Effector CD4-positive, alpha-beta T cell (primary cell): ENCODE results near the gene B3GAT1.

ENCODE experiments used
- DNase-seq: peaks from one replicate; pipeline ENCODE4 v3.0.0-alpha.2; 2020

The B3GAT1 gene

DNA sequence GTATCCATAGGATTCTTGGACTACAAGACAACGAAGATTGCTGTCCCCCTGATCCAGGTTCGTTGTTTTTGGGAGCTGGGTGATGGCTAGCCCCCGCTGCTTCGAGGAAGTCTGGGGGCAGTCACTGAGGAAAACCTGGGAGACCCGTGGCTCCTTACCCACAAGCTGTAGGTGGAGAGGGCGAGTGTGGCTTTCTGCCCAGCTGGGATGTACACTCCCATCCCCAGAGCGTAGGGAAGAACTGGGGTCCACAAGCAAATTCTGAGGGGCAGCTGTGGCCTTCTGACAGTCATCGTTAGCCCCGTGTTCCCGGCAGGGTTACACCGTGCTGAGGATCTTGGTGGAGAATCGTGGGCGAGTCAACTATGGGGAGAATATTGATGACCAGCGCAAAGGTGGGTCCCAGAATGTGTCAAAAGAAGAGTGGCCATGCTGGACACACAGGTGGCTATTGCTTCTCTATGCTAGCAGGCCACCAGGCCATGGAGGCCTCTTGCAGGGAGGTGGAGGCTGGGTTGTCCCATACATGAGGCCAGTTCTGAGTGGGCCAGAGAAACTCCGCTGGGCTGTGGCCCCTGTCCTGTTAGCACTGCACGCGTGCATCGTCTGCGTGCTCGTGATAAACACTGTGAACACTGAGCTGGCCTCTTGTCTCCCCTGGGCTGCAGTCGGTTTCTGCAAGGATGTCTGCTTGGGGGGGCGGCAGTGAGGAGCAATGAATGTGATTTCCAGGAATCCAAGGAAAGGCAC lies 40.4 kb downstream of the B3GAT1 start:
- no peak for DNase-seq

DNA sequence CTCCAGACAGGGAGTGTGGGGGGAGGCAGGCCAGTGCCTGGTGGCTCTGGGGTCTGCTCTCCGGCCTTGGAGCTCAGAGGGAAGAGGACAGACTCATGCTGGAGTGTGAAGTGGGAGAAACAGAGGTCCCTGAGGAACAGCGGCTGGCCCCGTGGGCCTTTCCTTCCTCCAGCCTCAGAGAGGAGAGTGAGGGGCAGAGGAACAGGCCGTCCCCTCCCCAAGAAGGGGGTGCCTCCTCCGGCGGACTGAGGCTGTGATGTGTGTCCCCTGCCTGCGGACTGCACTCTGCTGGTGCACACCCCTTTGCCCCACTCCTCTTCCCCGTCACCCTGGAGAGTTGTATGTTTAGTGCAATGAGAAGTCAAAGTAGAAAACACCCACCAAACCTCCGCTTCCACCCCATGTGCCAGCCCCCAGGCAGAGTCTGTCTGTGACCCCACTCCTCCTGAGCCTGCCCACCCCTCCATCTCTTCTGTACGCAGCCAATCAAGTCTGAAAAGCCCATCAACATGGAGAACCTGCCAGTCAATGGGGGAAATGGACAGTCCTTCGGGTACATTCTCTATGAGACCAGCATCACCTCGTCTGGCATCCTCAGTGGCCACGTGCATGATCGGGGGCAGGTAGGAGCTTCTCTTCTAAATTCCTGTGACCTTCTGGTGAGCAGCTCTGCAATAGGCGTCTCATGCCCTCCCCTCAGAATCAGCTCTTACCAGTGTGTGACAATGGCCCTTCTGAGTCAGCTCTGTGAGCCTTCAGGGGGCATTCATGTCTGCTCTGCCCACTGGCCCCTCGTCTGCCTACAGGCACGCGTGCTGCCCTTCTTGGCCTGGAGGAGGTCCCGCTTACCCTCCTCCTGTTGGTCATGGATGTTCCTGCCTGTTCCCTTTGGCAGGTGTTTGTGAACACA lies 41.3 kb downstream of the B3GAT1 start:
- DNase-seq = no peak

DNA sequence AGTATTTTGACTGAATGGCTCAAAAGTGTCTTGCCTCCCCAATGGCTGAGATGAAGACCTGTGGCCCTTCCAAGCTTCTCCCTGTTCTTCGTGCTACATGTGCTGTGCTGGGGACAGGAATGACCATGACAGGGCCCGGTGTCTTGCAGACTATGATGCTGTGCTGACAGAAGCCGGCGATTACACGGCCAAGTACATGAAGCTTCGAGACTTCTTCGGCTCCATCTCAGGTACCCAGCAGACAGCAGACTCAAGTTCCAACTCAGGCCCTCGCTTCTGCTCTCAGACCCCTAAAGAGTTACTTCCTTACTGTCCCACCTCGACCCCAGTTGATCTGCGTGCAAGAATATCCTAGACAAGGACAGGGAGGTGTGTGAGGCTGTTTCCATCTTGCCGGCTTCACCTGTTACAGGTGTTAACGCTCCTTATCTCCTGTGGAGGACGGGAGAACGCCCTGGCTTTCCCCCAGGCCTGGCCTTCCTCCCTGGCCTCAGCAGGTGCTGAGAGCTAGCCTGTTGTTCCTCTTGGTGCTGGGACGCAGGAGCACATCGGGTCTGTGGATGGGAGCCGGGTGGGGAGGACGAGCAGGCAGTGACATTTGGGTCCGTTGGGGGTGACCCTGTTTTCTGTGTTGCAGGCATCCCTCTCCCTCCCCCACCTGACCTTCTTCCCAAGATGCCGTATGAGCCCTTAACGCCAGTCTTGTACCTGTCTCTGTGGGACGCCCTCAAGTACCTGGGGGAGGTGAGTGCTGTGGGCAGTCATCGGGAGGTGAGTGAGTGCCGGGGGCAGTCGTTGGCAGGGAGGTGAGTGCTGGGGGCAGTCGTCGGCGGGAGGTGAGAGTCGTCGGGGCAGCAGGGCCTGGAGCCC lies 42.2 kb downstream of the B3GAT1 start:
- no peak for DNase-seq

DNA sequence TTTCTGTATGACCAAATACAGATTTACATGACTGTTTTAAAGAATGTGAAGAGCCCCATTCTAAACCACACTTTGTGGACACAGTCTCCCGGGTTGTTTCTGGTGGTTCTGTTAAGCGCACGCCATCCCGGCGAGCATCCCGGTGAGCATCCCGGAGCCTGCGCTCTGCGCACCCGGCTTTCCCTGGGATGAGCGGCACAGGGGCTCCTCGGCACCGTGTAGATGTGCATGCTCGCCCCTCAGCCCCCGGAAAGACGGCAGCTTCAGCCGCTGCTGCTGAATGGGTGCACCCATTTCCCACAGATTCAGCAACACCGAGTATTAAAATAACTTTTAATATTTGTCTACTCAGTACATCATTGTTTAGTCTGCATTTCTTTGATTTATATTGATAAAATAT lies 44.3 kb downstream of the B3GAT1 start:
- DNase-seq = no peak

DNA sequence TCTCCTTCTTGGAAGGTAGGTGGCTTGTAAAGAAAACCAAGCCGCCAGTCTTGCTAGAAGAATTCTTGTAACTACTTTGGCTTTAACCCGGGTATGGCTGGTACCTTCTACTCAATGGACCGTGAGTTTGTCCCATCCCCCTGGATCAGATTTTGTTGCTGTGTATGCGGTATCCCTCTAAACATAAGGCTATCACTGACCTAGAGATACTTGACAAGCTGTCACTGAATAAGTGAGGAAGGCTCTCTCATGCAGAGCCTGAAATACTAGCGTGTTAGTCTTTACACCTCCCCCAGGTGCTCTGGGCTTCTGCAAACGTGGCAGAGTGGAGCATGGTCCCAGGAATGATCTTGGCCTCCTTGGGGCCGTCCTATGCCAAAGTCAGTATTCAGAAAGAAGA lies 45.8 kb downstream of the B3GAT1 start:
- no peak for DNase-seq

DNA sequence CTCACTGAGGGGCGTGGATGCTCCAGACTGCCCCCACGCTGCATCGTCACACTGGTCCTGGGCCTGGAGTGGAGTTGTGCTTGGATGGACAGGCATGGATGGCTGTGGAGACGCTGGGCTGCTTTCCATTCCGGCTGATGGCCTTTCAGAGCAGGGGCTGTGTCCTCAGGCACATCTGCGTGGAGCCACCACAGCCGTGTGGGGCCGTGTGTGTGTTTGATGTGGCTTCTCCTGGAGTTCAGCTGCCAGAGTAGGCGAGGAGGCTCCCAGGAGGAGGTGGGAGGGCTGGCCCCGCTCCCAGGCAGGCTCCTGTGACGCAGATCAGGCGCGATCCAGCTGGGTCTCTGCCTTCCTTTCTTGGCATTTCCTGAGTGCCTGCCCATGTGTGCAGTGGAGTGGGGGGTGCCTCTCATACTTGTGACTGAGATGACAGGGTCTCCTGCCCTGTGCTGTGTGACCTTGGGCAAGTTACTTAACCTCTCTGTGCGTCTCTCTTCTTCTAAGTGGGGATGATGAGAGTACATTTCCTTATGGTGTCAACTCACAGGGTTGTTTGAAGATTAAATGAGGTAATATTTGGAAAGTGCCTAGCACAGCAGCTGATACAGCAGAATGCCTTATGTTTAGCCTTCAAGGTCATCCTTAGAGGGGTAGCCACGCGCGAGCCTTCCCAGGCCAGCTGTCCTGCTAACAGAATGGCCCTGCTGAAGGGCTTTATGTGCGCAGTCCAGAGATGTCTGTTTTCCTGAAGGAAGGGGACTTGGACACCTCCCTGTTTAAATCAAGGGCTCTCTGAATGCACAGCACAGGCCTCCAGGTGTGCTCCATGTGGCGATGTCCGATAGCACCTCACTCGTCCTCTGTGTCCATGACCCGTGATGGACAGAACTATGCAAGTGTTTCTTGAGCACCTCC lies 46.8 kb downstream of the B3GAT1 start:
- DNase-seq = no peak

DNA sequence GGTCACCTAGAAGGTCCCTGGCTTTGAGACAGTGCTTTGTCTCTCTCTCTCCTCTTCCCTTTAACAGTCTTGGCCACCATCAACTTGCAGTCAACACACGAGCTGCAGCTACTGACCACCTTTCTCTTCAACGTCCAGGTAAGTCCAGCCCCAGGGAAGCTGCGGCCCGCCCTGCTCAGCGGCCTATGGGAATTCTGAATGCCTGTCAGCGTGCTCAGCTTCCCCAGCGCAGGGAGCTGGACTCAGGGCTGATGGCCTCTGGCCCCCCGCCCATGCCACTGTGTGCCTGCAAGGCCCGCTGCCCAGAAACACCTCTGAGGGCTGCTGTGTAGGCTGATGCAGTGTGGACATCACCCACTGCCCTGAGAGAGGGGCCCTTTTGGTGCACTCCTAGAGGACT lies 47.8 kb downstream of the B3GAT1 start:
- DNase-seq = no peak

DNA sequence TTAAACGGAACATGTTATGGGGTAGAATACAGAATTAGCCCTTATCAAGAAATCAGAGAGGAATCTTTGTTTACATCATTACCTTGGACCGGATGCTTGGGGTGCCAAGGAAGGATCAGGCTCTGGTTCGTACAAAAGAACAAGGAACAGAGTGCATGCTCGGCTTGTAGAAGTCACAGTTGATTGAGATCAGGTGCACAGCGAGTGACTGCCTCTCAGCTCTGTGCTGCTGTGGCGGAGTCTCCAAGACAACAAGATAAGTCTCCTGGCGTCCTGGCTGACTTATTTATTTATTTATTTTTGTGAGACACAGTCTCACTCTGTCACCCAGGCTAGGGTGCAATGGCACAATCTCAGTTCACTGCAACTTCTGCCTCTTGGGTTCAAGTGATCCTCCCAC lies 48.5 kb downstream of the B3GAT1 start:
- DNase-seq = no peak

DNA sequence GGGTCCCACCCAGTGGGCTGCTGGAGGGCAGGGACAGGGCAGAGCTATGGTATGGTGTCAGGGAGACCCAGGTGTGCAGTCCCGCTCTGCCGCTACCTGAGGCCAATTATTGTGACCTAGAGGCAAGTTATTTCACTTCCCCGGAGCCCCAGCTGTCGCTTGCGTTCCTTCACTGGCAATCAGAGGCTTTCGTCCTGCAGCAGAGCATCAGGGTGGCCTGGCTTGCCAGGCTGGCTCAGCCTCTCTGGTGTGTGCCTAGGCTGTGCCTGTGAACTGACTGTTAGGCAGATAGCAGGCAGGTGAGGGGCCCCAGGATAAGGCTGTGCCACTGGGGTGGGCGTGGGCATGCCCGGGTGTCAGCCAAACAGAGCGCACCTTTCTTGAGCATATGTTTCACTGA lies 48.9 kb downstream of the B3GAT1 start:
- no peak for DNase-seq

DNA sequence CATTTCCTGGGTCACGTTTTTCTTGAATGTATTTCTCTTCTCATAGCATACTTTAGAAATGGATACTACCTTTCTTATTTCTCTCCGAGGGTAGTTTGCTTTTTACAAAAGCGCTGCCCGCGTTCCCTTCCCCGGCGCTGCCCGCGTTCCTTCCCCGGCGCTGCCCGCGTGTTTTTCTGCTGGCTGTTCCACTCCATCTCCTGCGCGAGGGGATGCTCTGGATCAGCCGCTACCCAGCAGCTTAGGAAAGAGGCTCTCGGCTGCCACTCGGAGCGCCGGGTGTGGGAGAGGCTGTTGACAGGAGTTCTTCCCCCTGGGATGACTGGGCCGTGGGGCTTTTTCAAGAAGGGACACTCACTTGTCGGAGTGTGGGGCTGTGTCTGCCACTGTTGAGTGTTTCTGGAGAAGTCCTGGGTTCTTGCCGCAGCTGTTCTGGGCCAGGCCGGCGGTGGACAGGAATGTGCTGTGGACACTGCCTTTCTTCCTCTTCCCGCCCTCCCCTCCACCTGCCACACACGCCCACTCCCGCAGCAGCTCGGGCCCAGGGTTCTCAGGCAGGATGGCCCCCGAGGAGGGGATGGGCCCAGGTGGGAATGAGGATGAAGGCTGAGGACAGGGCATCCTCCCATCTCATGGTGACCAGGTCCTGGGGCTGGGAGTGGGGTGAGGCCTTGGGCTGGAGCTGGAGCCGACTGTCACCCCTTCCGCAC lies 49.7 kb downstream of the B3GAT1 start:
- DNase-seq = no peak

DNA sequence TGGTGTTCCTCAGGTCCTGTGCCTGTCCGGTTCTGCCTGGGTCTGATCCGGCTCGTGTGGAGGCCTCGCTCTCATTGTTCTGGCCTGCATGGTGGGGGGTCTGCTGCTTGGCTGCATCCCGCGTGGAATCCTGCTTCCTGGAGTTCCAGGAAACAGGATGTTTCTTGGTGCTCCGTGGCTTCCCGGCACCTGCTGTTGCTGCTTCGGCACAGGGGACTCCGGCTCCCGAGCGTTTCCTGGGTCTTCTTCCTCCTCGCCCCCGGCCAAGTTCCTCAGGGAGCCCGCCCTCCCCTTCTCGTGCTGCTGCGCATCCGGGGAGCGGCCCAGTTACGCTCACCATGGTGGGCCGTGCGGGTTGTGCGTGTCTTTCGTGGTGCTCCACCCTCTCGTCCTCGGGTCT lies 50.4 kb downstream of the B3GAT1 start:
- no peak for DNase-seq

DNA sequence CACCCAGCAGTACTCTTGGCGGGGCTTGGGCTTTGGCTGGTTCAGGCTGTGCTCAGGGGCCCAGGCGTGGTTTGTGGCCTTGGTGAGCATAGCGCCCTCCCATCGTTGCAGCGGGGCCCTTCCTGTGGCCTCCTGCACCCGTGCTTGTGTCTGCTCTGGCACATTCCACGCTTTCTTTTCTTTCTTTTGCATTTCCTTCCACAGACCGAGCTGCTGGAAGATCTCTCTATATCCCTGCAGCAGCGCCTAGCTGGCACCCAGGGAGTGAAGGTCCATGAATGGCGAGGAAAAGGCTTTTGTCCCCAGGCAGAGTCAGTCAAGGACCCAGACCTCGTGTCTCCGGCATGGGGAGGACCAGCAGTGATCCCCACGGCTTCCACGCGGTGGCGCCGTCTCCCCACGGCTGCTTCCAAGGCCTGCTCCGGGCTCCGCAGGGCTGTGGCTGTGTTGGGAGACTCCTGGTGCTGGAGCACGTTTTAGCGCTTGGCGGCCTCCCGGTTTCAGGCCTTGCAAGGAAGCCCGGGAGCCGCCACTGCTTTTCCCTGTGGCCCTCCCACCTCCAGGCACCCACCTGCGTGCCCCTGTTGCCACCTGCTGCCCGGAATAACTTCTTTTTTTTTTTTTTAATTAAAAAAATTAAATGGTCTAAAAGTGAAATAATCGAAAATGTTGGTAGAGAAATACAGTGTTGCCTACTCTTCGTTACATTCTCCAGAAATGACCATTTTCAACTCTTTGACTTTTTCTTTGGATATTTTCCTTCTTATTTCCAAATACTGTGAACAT lies 51.8 kb downstream of the B3GAT1 start:
- DNase-seq = peak; percentile 52

DNA sequence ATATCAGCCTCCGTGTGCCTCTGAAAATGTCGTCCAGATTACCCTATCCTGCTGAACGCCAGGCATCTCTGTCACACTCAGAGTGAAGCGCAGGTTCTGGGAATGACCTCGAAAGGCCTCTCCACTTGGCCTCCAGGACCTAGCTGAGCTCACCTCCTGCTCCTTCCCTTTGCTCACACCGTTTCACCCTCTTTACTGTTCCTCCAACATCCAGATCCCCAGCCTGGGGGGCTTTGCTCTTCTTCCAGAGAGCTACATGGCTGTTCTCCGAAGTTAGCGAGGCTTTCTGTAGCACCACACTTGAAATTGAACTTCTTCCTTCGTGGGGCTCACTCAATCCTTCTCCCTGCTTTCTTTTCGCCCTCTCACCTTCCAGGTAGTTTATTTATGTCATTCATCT lies 52.4 kb downstream of the B3GAT1 start:
- DNase-seq = no peak

DNA sequence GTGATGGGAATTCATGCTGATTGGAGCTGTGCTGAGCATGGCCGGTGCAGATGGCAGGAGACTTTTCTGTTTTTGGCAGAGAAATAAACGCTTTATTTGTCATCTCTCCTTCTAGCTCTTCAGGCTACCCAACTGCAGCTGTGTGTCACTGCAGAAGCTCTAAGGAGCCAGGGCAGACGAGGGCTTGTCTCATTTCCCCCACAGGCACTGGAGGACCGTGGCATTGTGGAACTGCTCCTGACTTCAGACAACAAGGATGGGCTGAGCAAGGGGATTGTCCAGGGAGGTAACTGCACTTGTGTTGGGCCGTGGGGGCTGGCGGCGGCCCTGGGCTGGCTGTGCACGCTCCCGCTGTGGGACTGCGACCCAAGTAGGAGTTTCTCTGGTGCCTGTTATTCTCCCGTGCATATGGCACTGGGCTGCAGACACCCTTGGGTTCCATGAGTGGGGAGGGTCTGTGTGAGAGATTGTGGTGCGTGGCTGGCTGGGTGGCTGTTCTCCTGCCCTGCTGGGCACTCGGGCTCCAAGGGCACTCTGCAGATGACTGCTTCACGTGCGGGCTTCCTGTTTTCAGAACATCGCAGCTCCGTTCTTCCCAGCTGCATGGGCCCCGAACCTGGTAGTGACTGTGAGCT lies 53.1 kb downstream of the B3GAT1 start:
- DNase-seq = no peak

DNA sequence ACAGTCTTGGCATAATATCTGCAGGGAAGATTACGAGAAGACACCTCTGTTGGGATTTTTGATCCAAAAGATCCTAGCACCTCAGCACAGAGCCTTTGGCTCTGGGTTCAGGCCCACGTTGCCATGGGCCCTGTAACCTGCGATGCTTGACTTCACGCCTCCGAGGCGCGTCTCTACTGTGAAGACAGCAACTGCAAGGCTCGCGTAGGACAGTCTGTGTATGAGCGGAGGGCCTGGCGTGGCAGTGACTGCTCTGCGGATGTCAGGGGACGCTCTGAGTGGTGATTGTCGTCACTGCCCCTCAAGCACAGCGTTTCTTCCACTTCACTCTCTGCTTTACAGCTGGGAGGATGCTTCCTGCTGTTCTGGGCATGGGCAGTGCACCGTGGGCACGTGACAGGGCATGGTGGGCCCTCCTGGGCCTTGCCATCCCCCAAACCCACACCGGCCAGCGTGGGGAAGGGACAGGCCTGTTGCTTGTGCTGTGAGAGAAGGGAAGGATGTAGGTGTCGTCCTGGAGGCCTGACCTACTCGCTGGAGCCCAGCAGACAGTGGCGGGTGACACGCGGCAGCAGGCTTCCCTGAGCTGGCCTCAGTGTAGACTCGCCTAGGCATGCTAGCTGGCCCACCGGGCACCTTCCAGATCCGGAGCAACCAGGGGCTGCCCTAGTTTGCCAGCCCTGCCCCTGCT lies 53.7 kb downstream of the B3GAT1 start:
- no peak for DNase-seq

DNA sequence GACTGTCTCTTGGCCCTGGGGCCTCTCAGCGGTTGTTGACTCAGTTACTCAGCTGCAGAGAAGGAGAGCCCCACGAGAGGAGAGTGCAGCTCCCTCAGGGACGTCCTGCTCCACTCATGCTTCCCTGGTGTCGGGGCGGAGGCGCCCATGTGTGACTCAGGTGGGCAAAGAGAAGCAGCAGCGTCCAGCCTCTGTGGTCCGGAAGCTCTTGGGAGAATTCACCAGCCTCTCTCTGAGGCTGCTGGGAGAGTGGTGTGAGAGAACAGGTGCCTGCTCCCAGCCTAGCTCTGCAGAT lies 54.5 kb downstream of the B3GAT1 start:
- DNase-seq = no peak

DNA sequence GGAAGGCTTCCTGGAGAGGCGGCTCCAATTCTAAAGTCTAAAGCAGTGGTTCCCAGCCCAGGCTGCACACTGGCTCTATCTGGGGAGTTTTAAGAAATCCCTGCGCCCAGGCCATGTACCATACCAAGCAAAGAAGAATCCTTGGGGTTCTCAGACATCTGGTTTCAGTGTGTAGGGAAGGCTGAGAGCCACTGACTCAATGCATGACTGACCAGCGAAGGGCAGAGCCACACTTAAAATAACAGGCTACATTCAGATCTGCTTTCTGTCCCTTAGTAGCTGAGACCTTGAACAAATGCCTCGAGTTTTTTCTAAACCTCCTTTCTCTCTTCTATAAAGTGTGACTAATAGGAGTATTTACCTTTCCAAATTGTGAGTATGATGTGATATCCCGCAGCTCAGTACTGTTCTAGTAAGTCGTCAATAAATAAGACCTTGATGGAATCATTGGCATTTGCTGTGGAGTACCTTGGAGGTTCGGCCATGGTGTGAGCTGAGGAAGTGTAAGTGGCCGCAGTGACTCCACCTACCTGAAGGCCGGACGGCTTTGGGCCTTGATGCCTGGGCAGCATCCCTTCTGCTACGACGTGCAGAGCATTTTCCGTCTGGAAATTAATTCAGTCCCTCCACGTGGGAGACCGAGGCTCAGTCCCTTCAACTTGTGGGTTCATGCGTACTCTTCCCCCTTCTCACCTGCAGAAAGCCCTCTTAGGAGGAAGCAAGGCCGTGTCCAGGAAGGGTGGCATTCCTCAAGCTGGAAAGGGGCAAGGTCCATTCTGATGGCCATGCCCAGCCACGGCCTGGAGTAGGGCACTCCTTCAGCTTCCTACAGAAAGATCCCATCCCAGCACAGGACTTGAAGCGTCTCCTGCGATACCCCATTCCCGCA lies 55.1 kb downstream of the B3GAT1 start:
- DNase-seq = no peak

DNA sequence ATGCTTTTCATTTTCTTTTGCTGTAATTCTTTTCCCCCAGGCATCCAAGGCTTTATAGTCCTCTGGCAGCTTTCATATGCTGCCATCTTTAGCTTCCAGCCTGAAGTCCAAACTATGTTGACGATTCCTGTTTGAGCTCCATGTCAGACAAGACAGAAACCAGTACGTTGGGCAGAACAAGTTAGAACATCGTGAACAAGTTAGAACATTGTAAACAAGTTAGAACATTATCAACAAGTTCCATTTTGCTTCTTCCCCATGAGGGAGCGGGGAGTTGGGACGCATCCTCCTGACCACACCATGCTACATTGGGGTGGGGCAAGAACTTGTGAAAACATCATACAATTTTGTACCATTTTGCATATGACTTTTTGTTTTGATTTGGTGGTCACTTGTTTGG lies 56.4 kb downstream of the B3GAT1 start:
- no peak for DNase-seq

DNA sequence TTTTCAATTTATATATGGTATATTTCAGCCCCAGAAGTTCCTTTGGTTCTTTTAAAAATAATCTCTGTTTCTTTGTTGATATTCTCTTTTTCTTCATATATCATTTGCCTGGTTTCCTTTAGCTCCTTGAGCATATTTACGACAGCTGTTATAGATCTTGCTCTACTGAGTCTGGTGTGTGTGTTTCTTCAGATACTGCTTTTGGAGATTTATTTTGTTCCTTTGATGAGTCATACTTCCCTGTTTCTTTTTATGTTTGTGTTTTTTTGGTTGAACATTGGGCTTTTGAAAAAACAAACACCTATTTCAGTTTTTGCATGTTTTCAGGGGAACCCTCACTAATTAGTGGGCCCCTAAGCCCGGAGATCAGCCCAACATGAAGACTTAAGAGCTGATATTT lies 56.9 kb downstream of the B3GAT1 start:
- no peak for DNase-seq
